ENCODE results near the gene RNF41.

RNF41 gene

DNA sequence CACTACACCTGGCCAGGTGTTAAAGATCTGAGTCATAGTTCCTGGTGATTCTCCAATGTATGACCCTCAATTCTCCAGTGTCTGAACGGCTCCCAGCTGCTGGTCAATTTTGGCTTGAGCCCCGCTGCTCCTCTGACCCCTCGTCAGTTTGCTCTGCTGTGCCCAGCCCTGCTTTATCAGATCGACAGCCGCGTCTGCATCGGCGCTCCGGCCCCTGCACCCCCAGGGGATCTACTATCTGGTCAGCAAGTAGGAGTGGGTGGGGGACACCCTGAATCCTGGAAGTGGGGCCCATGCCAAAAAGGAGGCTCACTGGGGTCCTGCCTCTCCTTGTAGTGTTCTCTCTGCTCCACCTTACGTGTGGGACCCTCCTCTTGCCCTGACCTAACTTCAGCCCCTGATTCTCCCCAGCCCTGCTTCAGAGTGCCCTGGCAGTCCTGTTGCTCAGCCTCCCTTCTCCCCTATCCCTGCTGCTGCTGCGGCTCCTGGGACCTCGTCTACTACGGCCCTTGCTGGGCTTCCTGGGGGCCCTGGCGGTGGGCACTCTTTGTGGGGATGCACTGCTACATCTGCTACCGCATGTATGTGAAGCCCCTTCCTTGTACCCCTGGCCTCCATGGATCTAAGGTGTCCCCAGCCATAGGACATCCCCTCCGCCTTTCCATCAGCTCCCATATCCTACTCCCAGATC is 13.2 kb upstream of the RNF41 start:
- no peak for DNase-seq
- H4K8ac ChIP-seq (ENCODE audit: low read depth, low read length), result no peak overlapping the region
- no peak overlapping the region for H2BK120ac ChIP-seq (ENCODE audit: low read depth, low read length)
- H3K36me3 ChIP-seq (ENCODE audit: control insufficient read depth, insufficient read depth, low read length), result no peaks in the 10 kb centered on the region
- no peak overlapping the region for H3K4ac ChIP-seq (ENCODE audit: low read depth, low read length)
- H3K4me1 ChIP-seq (ENCODE audit: control insufficient read depth, low read depth, low read length), result no peaks in the 10 kb centered on the region
- no peaks in the 10 kb centered on the region for H3K27me3 ChIP-seq (ENCODE audit: insufficient read depth, low read length, poor library complexity)
- H3K56ac ChIP-seq (ENCODE audit: low read length), result no peak overlapping the region
- H3K23ac ChIP-seq (ENCODE audit: low read length), result no peak overlapping the region
- H2AK5ac ChIP-seq (ENCODE audit: low read length), result no peak overlapping the region
- H3K18ac ChIP-seq (ENCODE audit: low read length), result no peak overlapping the region
- no peak overlapping the region for H2BK15ac ChIP-seq (replicated peaks; ENCODE audit: low read depth)
- H3K4me2 ChIP-seq (ENCODE audit: low read length), result no peak overlapping the region
- no peak overlapping the region for H4K5ac ChIP-seq (ENCODE audit: low read length)
- no peaks in the 10 kb centered on the region for H3K79me1 ChIP-seq (ENCODE audit: low read length)
- no peak overlapping the region for H2BK5ac ChIP-seq (ENCODE audit: low read length)
- WGBS (ENCODE audit: extremely low coverage, insufficient coverage, low lambda C conversion rate), result no CpG with 5 or more reads among the region's 16 CpGs
- H3K79me2 ChIP-seq (ENCODE audit: control insufficient read depth, insufficient read depth, low read length), result no peaks in the 10 kb centered on the region
- H3K4me3 ChIP-seq (ENCODE audit: low read length), result no peak overlapping the region
- H3K9ac ChIP-seq (ENCODE audit: low read length), result no peak overlapping the region
- no peak overlapping the region for H3K27ac ChIP-seq (ENCODE audit: low read depth, low read length)

DNA sequence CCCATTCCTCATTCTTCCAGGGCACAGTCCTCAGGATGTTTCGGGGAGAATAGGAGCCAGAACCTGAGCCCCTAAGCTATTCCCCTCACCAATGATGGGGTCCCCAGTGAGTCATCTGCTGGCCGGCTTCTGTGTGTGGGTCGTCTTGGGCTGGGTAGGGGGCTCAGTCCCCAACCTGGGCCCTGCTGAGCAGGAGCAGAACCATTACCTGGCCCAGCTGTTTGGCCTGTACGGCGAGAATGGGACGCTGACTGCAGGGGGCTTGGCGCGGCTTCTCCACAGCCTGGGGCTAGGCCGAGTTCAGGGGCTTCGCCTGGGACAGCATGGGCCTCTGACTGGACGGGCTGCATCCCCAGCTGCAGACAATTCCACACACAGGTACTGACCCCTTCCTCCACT is 9.5 kb upstream of the RNF41 start:
- no peak overlapping the region for H3K56ac ChIP-seq (ENCODE audit: low read length)
- no peak overlapping the region for H4K8ac ChIP-seq (ENCODE audit: low read depth, low read length)
- no peak overlapping the region for H2BK15ac ChIP-seq (replicated peaks; ENCODE audit: low read depth)
- DNase-seq, result no peak
- H4K5ac ChIP-seq (ENCODE audit: low read length), result no peak overlapping the region
- no peak overlapping the region for H3K23ac ChIP-seq (ENCODE audit: low read length)
- H3K9ac ChIP-seq (ENCODE audit: low read length), result no peak overlapping the region
- H3K27ac ChIP-seq (ENCODE audit: low read depth, low read length), result no peak overlapping the region
- H3K36me3 ChIP-seq (ENCODE audit: control insufficient read depth, insufficient read depth, low read length), result no peaks in the 10 kb centered on the region
- H3K18ac ChIP-seq (ENCODE audit: low read length), result no peak overlapping the region
- H3K4me2 ChIP-seq (ENCODE audit: low read length), result no peak overlapping the region
- no peaks in the 10 kb centered on the region for H3K4me1 ChIP-seq (ENCODE audit: control insufficient read depth, low read depth, low read length)
- no peak overlapping the region for H2AK5ac ChIP-seq (ENCODE audit: low read length)
- no peak overlapping the region for H2BK120ac ChIP-seq (ENCODE audit: low read depth, low read length)
- H3K27me3 ChIP-seq (ENCODE audit: insufficient read depth, low read length, poor library complexity), result no peaks in the 10 kb centered on the region
- H2BK5ac ChIP-seq (ENCODE audit: low read length), result no peak overlapping the region
- H3K79me2 ChIP-seq (ENCODE audit: control insufficient read depth, insufficient read depth, low read length), result no peaks in the 10 kb centered on the region
- H3K4me3 ChIP-seq (ENCODE audit: low read length), result no peak overlapping the region
- no peak overlapping the region for H3K4ac ChIP-seq (ENCODE audit: low read depth, low read length)
- H3K79me1 ChIP-seq (ENCODE audit: low read length), result no peaks in the 10 kb centered on the region
- WGBS (ENCODE audit: extremely low coverage, insufficient coverage, low lambda C conversion rate), result no CpG with 5 or more reads among the region's 11 CpGs

DNA sequence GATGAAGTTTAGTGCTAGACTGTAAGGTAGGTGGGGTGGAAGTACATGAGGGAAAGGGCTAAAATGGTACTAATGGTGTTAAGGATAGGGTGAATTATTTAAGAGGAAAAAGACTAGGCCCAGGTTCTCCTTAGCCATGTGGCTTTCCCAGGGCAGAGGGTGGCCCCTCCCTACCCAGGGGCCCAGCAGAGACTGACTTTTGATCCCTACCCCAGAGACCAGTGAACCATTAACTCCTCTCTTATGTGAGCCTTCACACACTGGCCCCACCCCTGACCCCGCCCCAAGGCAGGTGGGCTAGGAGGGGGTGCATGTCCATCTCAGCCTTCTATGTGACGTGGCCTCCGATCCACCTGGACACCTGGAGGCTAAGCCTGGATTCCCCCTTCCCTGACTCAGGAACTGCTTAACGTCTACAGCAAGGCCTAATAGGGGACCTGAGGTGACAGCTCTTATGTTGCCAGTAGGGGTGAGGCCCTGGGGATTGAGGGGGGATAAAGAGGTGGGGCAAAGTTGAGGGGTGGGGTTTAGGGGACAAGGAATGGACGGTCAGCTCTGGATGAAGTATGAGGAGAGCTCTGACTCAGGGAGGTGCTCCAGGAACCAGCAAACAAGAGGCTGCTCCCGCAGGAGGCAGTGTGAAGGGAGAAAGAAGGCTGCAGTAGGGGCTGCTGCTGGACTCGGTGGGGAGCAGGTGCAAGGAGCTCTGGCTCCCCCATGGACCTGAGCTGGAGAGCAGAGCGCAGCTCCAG is 8.9 kb upstream of the RNF41 start:
- H3K56ac ChIP-seq (ENCODE audit: low read length), result no peak overlapping the region
- H3K36me3 ChIP-seq (ENCODE audit: control insufficient read depth, insufficient read depth, low read length), result no peaks in the 10 kb centered on the region
- H3K18ac ChIP-seq (ENCODE audit: low read length), result no peak overlapping the region
- no peak overlapping the region for H2BK120ac ChIP-seq (ENCODE audit: low read depth, low read length)
- H3K79me2 ChIP-seq (ENCODE audit: control insufficient read depth, insufficient read depth, low read length), result no peaks in the 10 kb centered on the region
- WGBS (ENCODE audit: extremely low coverage, insufficient coverage, low lambda C conversion rate), result no CpG with 5 or more reads among the region's 8 CpGs
- no peak overlapping the region for H3K23ac ChIP-seq (ENCODE audit: low read length)
- H2BK5ac ChIP-seq (ENCODE audit: low read length), result no peak overlapping the region
- H3K4ac ChIP-seq (ENCODE audit: low read depth, low read length), result no peak overlapping the region
- no peak overlapping the region for H2AK5ac ChIP-seq (ENCODE audit: low read length)
- no peak for DNase-seq
- no peak overlapping the region for H4K5ac ChIP-seq (ENCODE audit: low read length)
- H3K79me1 ChIP-seq (ENCODE audit: low read length), result no peaks in the 10 kb centered on the region
- no peak overlapping the region for H3K9ac ChIP-seq (ENCODE audit: low read length)
- no peaks in the 10 kb centered on the region for H3K4me1 ChIP-seq (ENCODE audit: control insufficient read depth, low read depth, low read length)
- H3K27ac ChIP-seq (ENCODE audit: low read depth, low read length), result no peak overlapping the region
- H3K4me2 ChIP-seq (ENCODE audit: low read length), result no peak overlapping the region
- no peak overlapping the region for H2BK15ac ChIP-seq (replicated peaks; ENCODE audit: low read depth)
- H3K4me3 ChIP-seq (ENCODE audit: low read length), result no peak overlapping the region
- H3K27me3 ChIP-seq (ENCODE audit: insufficient read depth, low read length, poor library complexity), result no peaks in the 10 kb centered on the region
- no peak overlapping the region for H4K8ac ChIP-seq (ENCODE audit: low read depth, low read length)

DNA sequence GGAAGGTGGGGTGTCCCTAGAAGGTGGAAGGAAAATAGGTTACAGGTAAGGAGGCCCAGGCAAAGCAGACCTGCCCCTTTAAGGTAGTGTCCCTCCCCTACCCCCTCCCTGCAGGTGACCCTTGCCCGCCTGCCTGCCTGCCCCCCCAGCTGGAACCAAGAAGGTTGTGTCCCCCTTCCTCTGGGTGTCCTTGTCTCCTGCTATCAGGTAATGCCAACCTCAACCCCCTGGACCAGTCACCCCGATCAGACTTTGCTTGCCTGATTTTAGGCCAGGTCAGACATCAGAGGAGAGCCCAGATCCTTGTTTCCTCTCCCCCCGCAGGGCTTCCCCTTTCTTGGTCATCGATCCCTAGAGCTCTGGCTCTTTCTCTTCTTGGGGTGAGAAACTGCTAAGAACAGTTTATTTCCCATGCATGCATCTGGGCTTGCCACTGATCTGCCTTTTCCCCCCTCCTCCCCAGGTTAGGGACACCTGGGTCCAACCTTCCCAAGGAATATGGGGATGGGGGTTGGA is 8.3 kb upstream of the RNF41 start, which contains the start of gene SLC39A5:
Gene SLC39A5 (plus strand): TSS at position 136 of the 516 bp plus-strand sequence. CDS start 1,224 bp downstream, outside the sequence.
- Histone ChIP-seq H2BK15ac (replicated peaks; ENCODE audit: low read depth) (no peak within 1 kb of the TSS), H3K23ac (ENCODE audit: low read length) (no peak within 1 kb of the TSS), H3K9ac (ENCODE audit: low read length) (no peak within 1 kb of the TSS), H4K5ac (ENCODE audit: low read length) (no peak within 1 kb of the TSS), H3K4ac (ENCODE audit: low read depth, low read length) (no peak within 1 kb of the TSS), H3K4me1 (ENCODE audit: control insufficient read depth, low read depth, low read length) (no peaks in the 10 kb centered on the region), H3K79me1 (ENCODE audit: low read length) (no peaks in the 10 kb centered on the region), H3K4me3 (ENCODE audit: low read length) (no peak within 1 kb of the TSS), H3K4me2 (ENCODE audit: low read length) (no peak within 1 kb of the TSS), H3K36me3 (ENCODE audit: control insufficient read depth, insufficient read depth, low read length) (no peaks in the 10 kb centered on the region), H4K8ac (ENCODE audit: low read depth, low read length) (no peak within 1 kb of the TSS), H3K79me2 (ENCODE audit: control insufficient read depth, insufficient read depth, low read length) (no peaks in the 10 kb centered on the region), H3K27me3 (ENCODE audit: insufficient read depth, low read length, poor library complexity) (no peaks in the 10 kb centered on the region), H3K56ac (ENCODE audit: low read length) (no peak within 1 kb of the TSS), H2AK5ac (ENCODE audit: low read length) (no peak within 1 kb of the TSS), H3K27ac (ENCODE audit: low read depth, low read length) (no peak within 1 kb of the TSS), H2BK5ac (ENCODE audit: low read length) (no peak within 1 kb of the TSS), H2BK120ac (ENCODE audit: low read depth, low read length) (no peak within 1 kb of the TSS), H3K18ac (ENCODE audit: low read length) (no peak within 1 kb of the TSS)
- WGBS (ENCODE audit: extremely low coverage, insufficient coverage, low lambda C conversion rate), result no CpG with 5 or more reads among the region's 4 CpGs
- DNase-seq, result no peak

DNA sequence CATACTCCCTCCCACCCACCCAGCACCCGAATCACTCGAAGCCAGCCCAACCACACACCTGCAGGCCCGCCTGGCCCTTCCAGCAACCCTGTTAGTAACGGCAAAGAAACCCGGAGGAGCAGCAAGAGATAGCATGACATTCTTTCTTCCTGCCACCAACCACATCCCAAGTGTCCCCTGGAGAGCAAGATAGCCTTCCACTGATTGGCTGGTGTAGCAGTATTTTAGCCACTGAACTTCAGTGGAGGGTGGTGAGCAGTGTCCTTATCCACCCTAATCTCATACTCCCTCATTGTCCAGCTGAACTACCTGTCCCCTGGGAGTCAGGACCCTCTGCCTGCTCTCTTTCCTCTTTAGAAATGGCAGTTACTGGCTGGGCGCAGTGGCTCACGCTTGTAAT is 7.4 kb upstream of the RNF41 start:
- Histone ChIP-seq H2BK15ac (replicated peaks; ENCODE audit: low read depth) (no peak overlapping the region), H3K79me1 (ENCODE audit: low read length) (no peaks in the 10 kb centered on the region), H4K8ac (ENCODE audit: low read depth, low read length) (no peak overlapping the region), H3K4me1 (ENCODE audit: control insufficient read depth, low read depth, low read length) (no peaks in the 10 kb centered on the region), H3K36me3 (ENCODE audit: control insufficient read depth, insufficient read depth, low read length) (no peaks in the 10 kb centered on the region), H3K27me3 (ENCODE audit: insufficient read depth, low read length, poor library complexity) (no peaks in the 10 kb centered on the region), H2BK5ac (ENCODE audit: low read length) (no peak overlapping the region), H2AK5ac (ENCODE audit: low read length) (no peak overlapping the region), H3K4me2 (ENCODE audit: low read length) (no peak overlapping the region), H3K23ac (ENCODE audit: low read length) (no peak overlapping the region), H3K18ac (ENCODE audit: low read length) (no peak overlapping the region), H3K79me2 (ENCODE audit: control insufficient read depth, insufficient read depth, low read length) (no peaks in the 10 kb centered on the region), H3K4ac (ENCODE audit: low read depth, low read length) (no peak overlapping the region), H3K56ac (ENCODE audit: low read length) (no peak overlapping the region), H3K9ac (ENCODE audit: low read length) (no peak overlapping the region), H3K4me3 (ENCODE audit: low read length) (no peak overlapping the region), H2BK120ac (ENCODE audit: low read depth, low read length) (no peak overlapping the region), H4K5ac (ENCODE audit: low read length) (no peak overlapping the region), H3K27ac (ENCODE audit: low read depth, low read length) (no peak overlapping the region)
- no CpG with 5 or more reads among the region's 7 CpGs for WGBS (ENCODE audit: extremely low coverage, insufficient coverage, low lambda C conversion rate)
- peak; percentile 37 for DNase-seq

Measured in mesendoderm (in vitro differentiated cells).